ENCODE measurements around the gene CADPS2. TPM values are rescaled to one million over a fixed set of nuclear protein-coding genes. Genes with fewer than 3 reads are reported as not detected.

The CADPS2 gene
- polyA plus RNA-seq, 3 donors: not detected

DNA sequence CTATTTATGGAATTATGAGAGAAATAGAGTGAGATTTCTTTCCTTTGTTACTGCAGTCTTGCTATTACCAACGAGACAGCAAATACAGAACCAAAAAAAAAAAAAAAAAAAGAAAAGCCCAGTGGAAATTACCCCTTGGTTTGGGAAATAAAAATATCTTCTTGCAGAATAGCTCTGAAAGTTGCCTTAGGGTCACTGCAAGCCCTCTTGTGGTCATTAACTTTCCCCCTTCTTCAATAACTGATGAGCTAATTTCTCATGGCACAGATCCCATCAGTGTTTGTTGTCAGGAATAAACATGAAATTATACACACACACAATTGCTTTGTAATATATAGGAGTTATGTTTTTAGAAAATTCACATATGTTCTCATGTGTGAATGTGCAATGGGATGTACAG, 470.8 kb downstream of the CADPS2 start:
- H3K27ac ChIP-seq (ENCODE audit: low read depth in 1 of 2, low read length in 2 of 2): no peak overlapping the region
- peaks cover 0 to 2% (median 0%) of the 10 kb centered on the region in 7 donors for H3K9me3 Mint-ChIP-seq
- H3K4me3 Mint-ChIP-seq: no peak overlapping the region
- no CpG with 5 or more reads among the region's 1 CpG for WGBS (ENCODE audit: insufficient coverage)
- H3K27ac Mint-ChIP-seq: no peak overlapping the region
- no peak overlapping the region for H3K4me3 ChIP-seq (replicated peaks in 1 of 3; ENCODE audit: low read depth in 2 of 3, low read length in 3 of 3)
- no peaks in the 10 kb centered on the region for H3K9me3 ChIP-seq (replicated peaks in 1 of 2; ENCODE audit: control insufficient read depth in 1 of 2, insufficient read depth in 1 of 2, low read length in 2 of 2)
- H3K79me2 ChIP-seq (ENCODE audit: insufficient read depth, low read length): no peaks in the 10 kb centered on the region
- no peaks in the 10 kb centered on the region for H3K36me3 ChIP-seq (replicated peaks in 1 of 2; ENCODE audit: control insufficient read depth in 1 of 2, insufficient read depth in 2 of 2, low read length in 2 of 2)
- intact Hi-C loops (cut with micrococcal nuclease): no loop called here
- H3K36me3 Mint-ChIP-seq: no peaks in the 10 kb centered on the region
- TF ChIP-seq, protein P1, sequence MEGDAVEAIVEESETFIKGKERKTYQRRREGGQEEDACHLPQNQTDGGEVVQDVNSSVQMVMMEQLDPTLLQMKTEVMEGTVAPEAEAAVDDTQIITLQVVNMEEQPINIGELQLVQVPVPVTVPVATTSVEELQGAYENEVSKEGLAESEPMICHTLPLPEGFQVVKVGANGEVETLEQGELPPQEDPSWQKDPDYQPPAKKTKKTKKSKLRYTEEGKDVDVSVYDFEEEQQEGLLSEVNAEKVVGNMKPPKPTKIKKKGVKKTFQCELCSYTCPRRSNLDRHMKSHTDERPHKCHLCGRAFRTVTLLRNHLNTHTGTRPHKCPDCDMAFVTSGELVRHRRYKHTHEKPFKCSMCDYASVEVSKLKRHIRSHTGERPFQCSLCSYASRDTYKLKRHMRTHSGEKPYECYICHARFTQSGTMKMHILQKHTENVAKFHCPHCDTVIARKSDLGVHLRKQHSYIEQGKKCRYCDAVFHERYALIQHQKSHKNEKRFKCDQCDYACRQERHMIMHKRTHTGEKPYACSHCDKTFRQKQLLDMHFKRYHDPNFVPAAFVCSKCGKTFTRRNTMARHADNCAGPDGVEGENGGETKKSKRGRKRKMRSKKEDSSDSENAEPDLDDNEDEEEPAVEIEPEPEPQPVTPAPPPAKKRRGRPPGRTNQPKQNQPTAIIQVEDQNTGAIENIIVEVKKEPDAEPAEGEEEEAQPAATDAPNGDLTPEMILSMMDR (IDR thresholded peaks at IDR 0.05): no peak
- no peak overlapping the region for H3K4me2 ChIP-seq (replicated peaks; ENCODE audit: extremely low read depth, low read length, poor library complexity, severe bottlenecking)
- H3K27me3 Mint-ChIP-seq (ENCODE audit: low read depth in 3 of 3): no peaks in the 10 kb centered on the region
- no peaks in the 10 kb centered on the region for H3K27me3 ChIP-seq (ENCODE audit: control insufficient read depth in 2 of 2, insufficient read depth in 2 of 2, low read length in 2 of 2)
- no peaks in the 10 kb centered on the region for H3K4me1 Mint-ChIP-seq
- no peaks in the 10 kb centered on the region for H4K20me1 ChIP-seq (ENCODE audit: insufficient read depth, low read length)
- no peak overlapping the region for H3K9ac ChIP-seq (ENCODE audit: insufficient read depth, low read length, poor library complexity, severe bottlenecking)
- H3K4me1 ChIP-seq (ENCODE audit: control insufficient read depth in 1 of 2, insufficient read depth in 2 of 2, low read length in 2 of 2): no peaks in the 10 kb centered on the region
- no peak overlapping the region for H2AFZ ChIP-seq (ENCODE audit: insufficient read depth, low read depth, low read length, poor library complexity, severe bottlenecking)
- DNase-seq: no peak

DNA sequence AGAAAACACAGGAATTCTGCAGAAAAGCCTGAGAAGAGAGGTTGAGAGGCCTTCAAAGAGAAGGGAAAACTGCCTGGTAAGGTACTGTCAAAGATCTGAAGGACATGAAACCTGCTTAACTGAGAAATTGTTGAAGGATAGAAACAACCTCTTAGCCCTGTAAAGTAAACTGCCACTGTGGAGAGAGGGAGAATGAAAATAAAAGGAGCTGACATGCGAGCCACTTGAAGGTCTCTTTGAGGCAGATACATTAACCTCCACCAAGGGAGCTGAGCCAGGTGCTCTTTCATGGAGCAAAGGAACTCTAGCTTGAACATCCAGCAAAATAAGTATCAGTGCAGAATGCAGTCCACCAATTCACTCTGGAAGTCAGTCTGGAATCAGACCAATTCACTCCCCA, 472.9 kb downstream of the CADPS2 start:
- H3K9ac ChIP-seq (ENCODE audit: insufficient read depth, low read length, poor library complexity, severe bottlenecking): no peak overlapping the region
- H3K4me2 ChIP-seq (replicated peaks; ENCODE audit: extremely low read depth, low read length, poor library complexity, severe bottlenecking): no peak overlapping the region
- no CpG with 5 or more reads among the region's 1 CpG for WGBS (ENCODE audit: insufficient coverage)
- no peaks in the 10 kb centered on the region for H3K9me3 ChIP-seq (replicated peaks in 1 of 2; ENCODE audit: control insufficient read depth in 1 of 2, insufficient read depth in 1 of 2, low read length in 2 of 2)
- TF ChIP-seq, protein P1 (IDR thresholded peaks at IDR 0.05): no peak
- H3K27me3 ChIP-seq (ENCODE audit: control insufficient read depth in 2 of 2, insufficient read depth in 2 of 2, low read length in 2 of 2): no peaks in the 10 kb centered on the region
- H2AFZ ChIP-seq (ENCODE audit: insufficient read depth, low read depth, low read length, poor library complexity, severe bottlenecking): no peak overlapping the region
- Mint-ChIP-seq H3K27me3 (ENCODE audit: low read depth in 3 of 3) (no peaks in the 10 kb centered on the region), H3K4me3 (no peak overlapping the region), H3K27ac (no peak overlapping the region), H3K36me3 (no peaks in the 10 kb centered on the region), H3K9me3 (peaks cover 0 to 2% (median 0%) of the 10 kb centered on the region in 7 donors), H3K4me1 (no peaks in the 10 kb centered on the region)
- no peak overlapping the region for H3K4me3 ChIP-seq (replicated peaks in 1 of 3; ENCODE audit: low read depth in 2 of 3, low read length in 3 of 3)
- no peaks in the 10 kb centered on the region for H3K36me3 ChIP-seq (replicated peaks in 1 of 2; ENCODE audit: control insufficient read depth in 1 of 2, insufficient read depth in 2 of 2, low read length in 2 of 2)
- no peaks in the 10 kb centered on the region for H3K79me2 ChIP-seq (ENCODE audit: insufficient read depth, low read length)
- intact Hi-C loops (cut with micrococcal nuclease): no loop called here
- no peaks in the 10 kb centered on the region for H4K20me1 ChIP-seq (ENCODE audit: insufficient read depth, low read length)
- no peaks in the 10 kb centered on the region for H3K4me1 ChIP-seq (ENCODE audit: control insufficient read depth in 1 of 2, insufficient read depth in 2 of 2, low read length in 2 of 2)
- DNase-seq: no peak
- H3K27ac ChIP-seq (ENCODE audit: low read depth in 1 of 2, low read length in 2 of 2): no peak overlapping the region

Measured in CD14-positive monocyte (primary cell).